Smooth muscle cell (in vitro differentiated cells): Measurements from ENCODE around the gene MAPKAP1. TPM values are rescaled to one million over a fixed set of nuclear protein-coding genes. Genes with fewer than 3 reads are reported as not detected.

Source experiments
- DNase-seq: peaks from one replicate; lab custom pipeline; 2025; ENCODE audit not compliant: unreplicated experiment; lab: John Stamatoyannopoulos, UW
- H2AFZ ChIP-seq: fragments of 200-600 bp; sonication (generic); 2 replicates; pipeline ENCODE4 v1.6.0; 2016; ENCODE audit warnings: antibody characterized with exemption, low read depth, mild to moderate bottlenecking
- H3F3A ChIP-seq: fragments of 200-600 bp; sonication (generic); 2 replicates; pipeline ENCODE4 v1.6.0; 2017; ENCODE audit warnings: antibody characterized with exemption, low read depth
- H3K27ac ChIP-seq: fragments of 200-600 bp; sonication (generic); 2 replicates; pipeline ENCODE4 v1.5.1; 2016; ENCODE audit warnings: low read depth, mild to moderate bottlenecking
- H3K27me3 ChIP-seq: fragments of 200-600 bp; sonication (generic); 2 replicates; pipeline ENCODE4 v1.6.1; 2016; ENCODE audit warnings: low read depth, mild to moderate bottlenecking
- H3K36me3 ChIP-seq: fragments of 200-600 bp; sonication (generic); 2 replicates; pipeline ENCODE4 v1.5.1; 2016; ENCODE audit warnings: low read depth
- H3K4me1 ChIP-seq: fragments of 200-600 bp; sonication (generic); 2 replicates; pipeline ENCODE4 v1.5.1; 2016; ENCODE audit warnings: low read depth
- H3K4me2 ChIP-seq: fragments of 200-600 bp; sonication (generic); 2 replicates; pipeline ENCODE4 v1.6.0; 2016; ENCODE audit warnings: mild to moderate bottlenecking
- H3K4me3 ChIP-seq: fragments of 200-600 bp; sonication (generic); 2 replicates; pipeline ENCODE4 v1.5.1; 2016; ENCODE audit warnings: mild to moderate bottlenecking
- H3K79me2 ChIP-seq: fragments of 200-600 bp; sonication (generic); 2 replicates; pipeline ENCODE4 v1.6.0; 2016; ENCODE audit warnings: low read depth, mild to moderate bottlenecking
- H3K9ac ChIP-seq: fragments of 200-600 bp; sonication (generic); 2 replicates; pipeline ENCODE4 v1.6.0; 2016; ENCODE audit warnings: low read depth
- H3K9me3 ChIP-seq: fragments of 200-600 bp; sonication (generic); replicated peaks from 2 replicates; pipeline ENCODE4 v1.5.1; 2016; ENCODE audit warnings: low read depth
- H4K20me1 ChIP-seq: fragments of 200-600 bp; sonication (generic); 2 replicates; pipeline ENCODE4 v1.6.0; 2016; ENCODE audit warnings: low read depth
- WGBS: methylation state at CpG from one replicate; pipeline ENCODE4 v1.1.7; 2016; ENCODE audit warnings: low lambda C conversion rate; 5-methylcytosine and 5-hydroxymethylcytosine counted together
- polyA plus RNA-seq: library from polyadenylated mRNA; unstranded; fragments of >200 nt; fragmentation: Nextera tagmentation; extraction: Ambion mirVana; gene quantifications from 2 replicates; pipeline ENCODE4 v1.2.1, GENCODE V29; 2016
- total RNA-seq: library from RNA; depleted of rRNA; stranded (reverse); fragments of >200 nt; gene quantifications from 2 replicates; pipeline ENCODE4 v1.2.3, GENCODE V29; 2014
- TF ChIP-seq, protein P1 (sequence below): fragments of 200-600 bp; sonication (generic); IDR thresholded peaks from 2 replicates; pipeline ENCODE4 v1.5.1; 2017; ENCODE audit warnings: borderline replicate concordance, mild to moderate bottlenecking, antibody characterized with exemption; ENCODE audit not compliant: insufficient read depth, poor library complexity, severe bottlenecking

The MAPKAP1 gene
- total and polyA plus RNA-seq, 2 experiments from 2014 or later = 50.1 to 74.5 TPM

DNA sequence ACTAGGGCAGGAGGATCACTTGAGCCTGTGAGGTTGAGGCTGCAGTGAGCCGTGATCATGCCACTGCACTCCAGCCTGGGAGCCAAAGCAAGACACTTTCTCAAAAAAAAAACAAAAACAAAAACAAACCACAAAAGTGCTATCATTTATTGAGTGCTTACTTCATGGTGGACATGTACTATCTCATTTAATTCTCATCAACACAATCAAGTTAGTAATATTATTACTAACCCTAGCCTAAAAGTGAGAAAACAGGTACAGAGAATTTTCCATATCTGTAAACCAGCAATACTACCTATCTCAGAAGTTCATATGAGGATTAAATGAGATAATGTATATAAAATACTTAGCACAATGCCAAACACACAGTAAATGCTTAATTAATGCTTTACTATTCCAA is 85.8 kb downstream of the MAPKAP1 start:
- no peaks in the 10 kb centered on the region for H3K4me1 ChIP-seq
- H4K20me1 ChIP-seq = peaks cover 57% of the 10 kb centered on the region
- TF ChIP-seq, protein P1, sequence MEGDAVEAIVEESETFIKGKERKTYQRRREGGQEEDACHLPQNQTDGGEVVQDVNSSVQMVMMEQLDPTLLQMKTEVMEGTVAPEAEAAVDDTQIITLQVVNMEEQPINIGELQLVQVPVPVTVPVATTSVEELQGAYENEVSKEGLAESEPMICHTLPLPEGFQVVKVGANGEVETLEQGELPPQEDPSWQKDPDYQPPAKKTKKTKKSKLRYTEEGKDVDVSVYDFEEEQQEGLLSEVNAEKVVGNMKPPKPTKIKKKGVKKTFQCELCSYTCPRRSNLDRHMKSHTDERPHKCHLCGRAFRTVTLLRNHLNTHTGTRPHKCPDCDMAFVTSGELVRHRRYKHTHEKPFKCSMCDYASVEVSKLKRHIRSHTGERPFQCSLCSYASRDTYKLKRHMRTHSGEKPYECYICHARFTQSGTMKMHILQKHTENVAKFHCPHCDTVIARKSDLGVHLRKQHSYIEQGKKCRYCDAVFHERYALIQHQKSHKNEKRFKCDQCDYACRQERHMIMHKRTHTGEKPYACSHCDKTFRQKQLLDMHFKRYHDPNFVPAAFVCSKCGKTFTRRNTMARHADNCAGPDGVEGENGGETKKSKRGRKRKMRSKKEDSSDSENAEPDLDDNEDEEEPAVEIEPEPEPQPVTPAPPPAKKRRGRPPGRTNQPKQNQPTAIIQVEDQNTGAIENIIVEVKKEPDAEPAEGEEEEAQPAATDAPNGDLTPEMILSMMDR = no peak

DNA sequence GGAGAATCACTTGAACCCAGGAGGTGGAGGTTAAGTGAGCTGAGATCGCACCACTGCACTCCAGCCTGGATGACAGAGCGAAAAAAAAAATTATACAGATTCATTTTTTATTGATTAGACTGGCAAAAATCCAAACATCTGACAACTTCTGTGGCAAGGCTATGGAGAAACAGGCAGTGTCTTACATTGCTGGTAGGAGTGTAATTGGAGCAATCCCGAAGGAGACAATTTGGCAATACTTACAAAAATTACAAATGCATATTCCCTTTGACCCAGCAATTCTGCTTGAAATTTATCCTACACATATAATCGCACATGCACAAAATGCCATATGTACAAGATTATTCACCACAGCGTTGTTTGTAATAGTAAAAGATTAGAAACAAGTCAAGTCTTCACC is 86.8 kb downstream of the MAPKAP1 start:
- Histone ChIP-seq H3K4me1 (no peaks in the 10 kb centered on the region), H3K4me2 (no peak overlapping the region), H3K36me3 (no peaks in the 10 kb centered on the region), H3K4me3 (no peak overlapping the region), H3K27me3 (no peaks in the 10 kb centered on the region), H3F3A (no peaks in the 10 kb centered on the region), H3K79me2 (peaks cover 57% of the 10 kb centered on the region), H3K9ac (no peak overlapping the region), H2AFZ (no peak overlapping the region), H3K27ac (no peak overlapping the region), H3K9me3 (no peaks in the 10 kb centered on the region), H4K20me1 (peaks cover 57% of the 10 kb centered on the region)
- TF ChIP-seq, protein P1 = no peak
- 97% methylated on average over 5 of the region's 5 CpGs for WGBS
- DNase-seq = no peak

More for the DNA sequence above, 85.8 kb downstream of the MAPKAP1 start:
- no peak overlapping the region for H3K4me2 ChIP-seq
- H3K79me2 ChIP-seq = peaks cover 57% of the 10 kb centered on the region
- H3K36me3 ChIP-seq = no peaks in the 10 kb centered on the region
- no peak overlapping the region for H3K4me3 ChIP-seq
- no peak overlapping the region for H3K9ac ChIP-seq
- no peak overlapping the region for H3K27ac ChIP-seq
- H3K27me3 ChIP-seq = no peaks in the 10 kb centered on the region
- WGBS = 100% methylated on average over 1 of the region's 1 CpG
- H3K9me3 ChIP-seq = no peaks in the 10 kb centered on the region
- DNase-seq = no peak
- no peaks in the 10 kb centered on the region for H3F3A ChIP-seq
- no peak overlapping the region for H2AFZ ChIP-seq

DNA sequence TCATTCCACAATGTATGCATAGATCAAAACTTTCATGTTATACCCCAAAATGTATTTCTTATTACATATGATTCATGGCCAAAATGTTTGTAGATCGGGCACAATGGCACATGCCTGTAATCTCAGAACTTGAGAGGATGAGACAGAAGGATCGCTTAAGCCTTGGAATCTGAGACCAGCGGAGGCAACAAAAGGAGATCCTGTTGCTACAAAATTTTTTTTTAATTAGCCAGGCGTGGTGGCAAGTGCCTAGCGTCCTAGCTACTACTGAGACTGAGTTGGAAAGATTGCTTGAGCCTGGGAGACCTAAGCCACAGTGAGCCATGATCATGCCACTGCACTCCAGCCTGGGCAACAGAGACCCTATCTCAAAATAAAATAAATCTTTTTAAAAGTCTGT is 89.9 kb downstream of the MAPKAP1 start:
- Histone ChIP-seq H3F3A (no peaks in the 10 kb centered on the region), H3K36me3 (no peaks in the 10 kb centered on the region), H4K20me1 (peaks cover 81% of the 10 kb centered on the region), H3K9me3 (no peaks in the 10 kb centered on the region), H3K4me1 (no peaks in the 10 kb centered on the region), H3K9ac (no peak overlapping the region), H3K79me2 (peaks cover 84% of the 10 kb centered on the region), H3K27me3 (no peaks in the 10 kb centered on the region), H3K27ac (no peak overlapping the region), H3K4me2 (no peak overlapping the region), H3K4me3 (no peak overlapping the region), H2AFZ (no peak overlapping the region)
- TF ChIP-seq, protein P1 = no peak
- DNase-seq = no peak
- 85% methylated on average over 5 of the region's 5 CpGs for WGBS

DNA sequence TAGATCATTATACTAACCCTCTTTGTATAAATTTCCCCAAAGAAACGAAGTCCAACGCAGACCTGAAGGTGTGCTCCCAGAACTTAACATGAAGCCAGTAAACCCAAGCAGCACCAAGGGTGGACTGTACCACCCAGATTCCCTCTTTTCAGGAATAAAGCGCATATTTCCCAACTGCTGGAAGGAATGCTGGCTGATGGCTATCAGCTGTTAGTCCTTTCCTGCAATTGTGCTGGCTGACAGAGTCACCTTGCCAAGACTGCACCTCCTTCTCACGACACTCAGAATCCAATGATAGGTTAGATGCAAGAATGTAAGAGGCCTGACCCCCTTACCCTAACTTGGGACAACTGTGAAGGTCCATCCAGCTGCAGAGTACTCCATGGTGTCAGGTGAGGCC is 93.9 kb downstream of the MAPKAP1 start:
- H4K20me1 ChIP-seq = peaks cover 92% of the 10 kb centered on the region
- H3K9me3 ChIP-seq = no peaks in the 10 kb centered on the region
- no peak overlapping the region for H3K27ac ChIP-seq
- H3K4me1 ChIP-seq = peaks cover 8% of the 10 kb centered on the region
- WGBS = 97% methylated on average over 4 of the region's 4 CpGs
- H3K27me3 ChIP-seq = no peaks in the 10 kb centered on the region
- H3K36me3 ChIP-seq = no peaks in the 10 kb centered on the region
- H3K4me3 ChIP-seq = no peak overlapping the region
- peaks cover 5% of the 10 kb centered on the region for H3F3A ChIP-seq
- H3K4me2 ChIP-seq = no peak overlapping the region
- TF ChIP-seq, protein P1 = no peak
- H3K9ac ChIP-seq = no peak overlapping the region
- peaks cover 80% of the 10 kb centered on the region for H3K79me2 ChIP-seq
- H2AFZ ChIP-seq = no peak overlapping the region
- DNase-seq = no peak
